Islet of Langerhans (tissue), 1 donor: Measurements from ENCODE around the gene SOS1.
"Not testable (repeated sequence)": the region's sequence is repeated elsewhere in the genome, so short reads cannot be mapped to it uniquely, and the experiment has no call there.

Source experiments
- FAIRE-seq: peaks from one replicate; lab custom pipeline; 2011; peaks lifted over from hg19 to GRCh38; lab: Jason Lieb, UNC

The SOS1 gene

GRCh38 chr2:38966678-38967077 is 154.2 kb downstream of the SOS1 start:
- no peak for FAIRE-seq

- FAIRE-seq: no peak
Measured at GRCh38 chr2:38966006-38966405, 154.8 kb downstream of the SOS1 start.

DNA sequence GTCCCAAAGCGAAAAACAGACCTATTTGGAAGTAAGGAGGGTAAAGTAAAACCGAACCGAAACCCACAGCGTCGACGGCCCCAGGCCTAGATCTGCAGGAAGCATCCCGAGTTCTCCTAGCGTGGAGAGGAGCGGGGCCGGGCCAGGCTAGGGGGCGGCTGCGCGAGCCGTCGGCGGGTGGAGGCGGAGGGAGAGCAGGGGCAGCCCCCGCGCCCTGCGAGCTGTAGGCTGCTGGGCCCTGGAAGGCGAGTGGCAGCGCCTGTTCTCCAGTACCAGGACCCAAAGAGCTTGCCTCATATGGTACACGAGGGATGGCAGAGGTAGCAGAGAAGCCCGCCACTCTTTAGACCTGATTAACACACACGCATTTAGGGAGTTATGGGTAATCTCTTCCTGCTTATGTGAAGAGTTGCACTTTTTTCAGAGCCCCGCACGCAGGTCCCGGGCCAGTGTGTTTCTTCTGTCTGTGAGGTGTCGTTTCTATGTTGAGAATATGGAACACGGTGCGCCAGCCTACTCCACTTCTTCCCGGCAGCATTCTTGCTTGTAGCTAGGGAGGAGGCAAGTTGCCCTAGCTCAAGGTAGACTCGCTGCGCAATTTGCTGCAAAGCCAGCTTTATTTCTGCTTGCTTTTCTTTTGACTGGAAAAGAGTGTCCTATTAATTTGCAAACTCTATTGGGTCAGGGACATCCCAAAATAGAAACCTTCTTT is 160.1 kb downstream of the SOS1 start:
- no peak for FAIRE-seq

- no peak for FAIRE-seq
Measured at GRCh38 chr2:38959938-38960608, 160.8 kb downstream of the SOS1 start.

GRCh38 chr2:38959466-38959865 is 161.4 kb downstream of the SOS1 start:
- FAIRE-seq: no peak

GRCh38 chr2:38957972-38958371 is 162.9 kb downstream of the SOS1 start:
- no peak for FAIRE-seq

- no peak for FAIRE-seq
Measured at GRCh38 chr2:38951766-38952165, 169.1 kb downstream of the SOS1 start.

- no peak for FAIRE-seq
Measured at GRCh38 chr2:38948995-38949394, 171.9 kb downstream of the SOS1 start.

- no peak for FAIRE-seq
Measured at GRCh38 chr2:38948387-38948882, 172.4 kb downstream of the SOS1 start.

DNA sequence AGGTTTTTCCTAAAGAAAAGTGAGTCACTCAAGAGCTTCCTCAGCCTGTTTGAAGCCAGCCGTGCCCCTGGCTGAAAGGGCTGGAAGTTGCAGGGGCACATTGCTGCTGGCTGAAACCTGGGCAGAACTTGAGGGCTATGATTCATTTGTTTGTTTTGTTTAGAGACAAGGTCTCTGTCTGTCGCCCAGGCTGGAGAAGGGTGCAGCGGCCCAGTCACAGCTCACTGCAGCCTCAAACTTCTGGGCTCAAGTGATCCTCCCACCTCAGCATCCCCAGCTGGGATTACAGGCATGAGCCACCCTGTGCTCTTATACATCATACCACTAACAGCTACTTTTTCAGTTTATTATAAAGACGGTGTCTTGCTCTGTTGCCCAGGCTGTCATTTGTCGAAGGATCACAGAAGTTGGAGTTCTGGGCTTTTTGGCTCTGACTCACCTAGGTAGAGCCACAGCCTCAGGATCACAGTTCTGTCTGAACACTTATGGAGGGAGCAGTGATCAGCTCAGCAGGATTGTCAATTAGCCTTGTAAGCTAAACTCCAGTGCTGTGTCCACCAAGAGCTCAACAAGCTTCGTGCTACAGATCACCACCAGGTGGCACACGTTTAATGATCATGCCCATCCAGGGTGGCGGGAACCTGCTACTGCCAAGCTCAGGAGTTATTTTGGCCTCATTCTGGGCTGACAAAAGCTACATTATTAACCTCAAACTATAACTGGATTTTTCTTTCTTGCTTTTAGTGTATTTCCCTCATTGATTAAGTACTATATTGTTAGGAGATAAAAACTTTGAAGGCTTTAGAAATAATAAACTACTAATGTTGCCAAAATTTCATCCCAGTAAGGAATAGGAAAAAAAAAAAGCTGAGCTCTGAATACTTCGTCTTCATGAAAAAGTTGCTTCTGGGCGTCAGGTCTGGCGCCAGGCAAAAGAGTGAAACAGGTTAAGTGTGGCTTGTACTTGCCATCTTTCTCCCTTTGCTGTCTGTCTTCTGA is 173.3 kb downstream of the SOS1 start:
- peak; percentile 33 for FAIRE-seq

- no peak for FAIRE-seq
Measured at GRCh38 chr2:38945911-38946310, 174.9 kb downstream of the SOS1 start.

DNA sequence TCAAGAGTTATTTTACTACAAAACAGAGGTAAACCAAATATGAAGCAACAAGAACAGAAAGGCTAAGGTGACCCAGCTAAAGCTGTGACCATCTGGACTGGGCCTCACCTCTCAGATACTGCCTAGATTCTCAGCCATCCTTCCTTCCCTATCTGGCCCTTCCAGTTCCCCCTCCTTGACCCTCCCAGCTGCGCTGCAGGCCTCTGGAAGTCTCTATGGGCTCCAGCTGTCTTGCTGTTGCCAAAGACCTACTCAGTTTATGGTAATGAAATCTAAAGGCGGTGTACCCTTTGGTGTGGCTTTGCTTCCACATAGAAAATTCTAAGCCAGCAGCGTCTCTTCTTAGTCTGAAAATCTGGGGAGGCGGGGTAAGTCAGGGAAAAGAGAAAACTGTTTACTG is 175.5 kb downstream of the SOS1 start:
- FAIRE-seq: no peak

- no peak for FAIRE-seq
Measured at GRCh38 chr2:38943784-38944183, 177.1 kb downstream of the SOS1 start.

GRCh38 chr2:38940746-38941145 is 180.1 kb downstream of the SOS1 start:
- no peak for FAIRE-seq

DNA sequence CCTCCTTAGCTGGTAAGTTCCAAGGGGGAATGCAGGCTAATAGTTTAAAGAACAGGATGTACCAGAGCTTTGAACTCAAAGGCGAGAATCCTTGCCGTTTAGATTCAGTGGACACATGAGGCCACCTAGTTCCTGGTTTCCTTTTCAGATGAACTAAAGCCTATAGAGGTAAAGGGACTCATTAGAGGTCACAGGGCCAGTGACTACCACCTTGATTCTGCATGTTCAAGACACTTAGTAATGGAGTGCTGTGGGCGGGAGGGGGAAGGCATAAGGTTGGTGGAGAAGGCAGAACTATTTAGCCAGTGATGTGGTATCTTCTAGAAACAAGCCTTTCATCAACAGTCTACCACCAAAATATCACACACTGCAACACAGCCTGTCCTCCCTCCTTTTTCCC is 183.3 kb downstream of the SOS1 start:
- FAIRE-seq: no peak

DNA sequence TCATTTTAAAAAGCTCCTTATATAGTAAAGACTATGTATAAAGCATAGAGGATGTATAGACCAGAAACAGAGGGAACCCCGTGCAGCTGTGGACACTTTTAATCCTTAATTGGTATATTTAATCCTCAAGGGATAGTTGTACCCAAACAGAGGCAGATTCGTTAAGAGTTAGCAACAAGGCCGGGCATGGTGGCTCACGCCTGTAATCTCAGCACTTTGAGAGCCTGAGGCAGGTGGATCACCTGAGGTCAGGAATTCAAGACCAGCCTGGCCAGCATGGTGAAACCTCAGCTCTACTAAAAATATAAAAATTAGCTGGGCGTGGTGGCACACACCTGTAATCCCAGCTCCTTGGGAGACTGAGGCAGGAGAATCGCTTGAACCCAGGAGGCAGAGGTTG is 184.3 kb downstream of the SOS1 start:
- not testable (repeated sequence) for FAIRE-seq

DNA sequence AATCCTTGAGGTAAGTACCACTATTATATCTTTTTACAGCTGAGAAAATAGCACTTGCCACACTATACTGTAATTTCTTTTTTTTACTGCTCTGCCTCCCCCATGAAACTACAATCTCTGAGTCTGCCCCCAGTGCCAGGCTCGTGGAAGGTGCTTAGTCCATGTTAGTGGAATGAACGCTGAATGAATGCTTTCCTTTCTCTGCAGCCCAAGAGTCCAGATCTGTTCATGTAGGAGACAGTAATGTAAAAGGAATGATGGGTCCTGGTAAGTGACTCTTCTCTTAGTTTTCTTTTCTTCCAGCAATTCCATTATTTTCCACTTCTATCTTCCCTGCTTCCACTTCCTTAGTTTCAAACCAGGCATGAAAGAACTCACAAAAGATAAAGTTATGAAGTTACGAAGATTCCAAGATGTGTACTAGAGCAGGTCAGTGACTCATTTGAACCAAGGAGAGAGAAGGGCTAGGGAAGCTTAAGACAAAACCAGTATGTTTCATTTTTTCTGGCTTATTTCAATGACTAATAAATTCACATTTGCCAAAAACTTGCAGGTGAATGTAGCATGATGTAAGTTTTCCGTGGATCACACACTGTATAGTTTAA is 185.2 kb downstream of the SOS1 start:
- FAIRE-seq: no peak

GRCh38 chr2:38934742-38935141 is 186.1 kb downstream of the SOS1 start:
- FAIRE-seq: no peak

- no peak for FAIRE-seq
Measured at GRCh38 chr2:38933653-38934052, 187.2 kb downstream of the SOS1 start.

GRCh38 chr2:38932586-38932985 is 188.3 kb downstream of the SOS1 start:
- FAIRE-seq: no peak
